HCEC 1CT (cell line): ENCODE data around the gene WNK3.

Source experiments
- DNase-seq: peaks from one replicate; pipeline ENCODE4 v3.0.0-alpha.2; 2017

WNK3 gene

GRCh38 chrX:54157561-54157960 is 200.3 kb downstream of the WNK3 start:
- no peak for DNase-seq
